ENCODE data around the gene NRAP. TPM values are rescaled to one million over a fixed set of nuclear protein-coding genes. Genes with fewer than 3 reads are reported as not detected.

Gene NRAP
- total and polyA plus RNA-seq, 4 donors, result 0.05 to 0.13 (median 0.10) TPM

DNA sequence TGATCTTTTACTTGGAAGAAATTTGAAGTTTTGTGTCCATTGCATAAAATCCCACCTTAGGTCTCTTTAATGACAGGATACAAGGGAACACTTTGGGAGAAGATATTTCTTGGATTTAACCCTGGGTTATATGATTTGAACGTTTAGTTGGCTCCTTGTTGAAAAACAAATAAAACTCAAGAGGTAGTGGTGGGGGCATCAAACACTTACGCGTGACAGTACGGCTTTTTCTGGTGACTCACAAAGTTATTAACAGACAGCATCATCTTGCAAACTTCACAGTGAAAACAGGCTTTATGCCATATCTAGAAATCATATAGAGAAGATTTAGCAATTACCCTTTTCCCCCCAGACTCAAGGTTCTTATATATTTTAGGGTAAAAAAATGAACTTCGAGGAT lies 699 bp downstream of the NRAP start:
- WGBS, result 79% methylated on average over 5 of the region's 5 CpGs
- no peak overlapping the region for H3K9ac ChIP-seq (ENCODE audit: low read depth in 1 of 2, low read length in 2 of 2)
- TF ChIP-seq YY1 (IDR thresholded peaks at IDR 0.05), result no peak
- TF ChIP-seq, protein P1, sequence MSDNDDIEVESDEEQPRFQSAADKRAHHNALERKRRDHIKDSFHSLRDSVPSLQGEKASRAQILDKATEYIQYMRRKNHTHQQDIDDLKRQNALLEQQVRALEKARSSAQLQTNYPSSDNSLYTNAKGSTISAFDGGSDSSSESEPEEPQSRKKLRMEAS (IDR thresholded peaks at IDR 0.05), result no peak
- TF ChIP-seq RXRA (IDR thresholded peaks at IDR 0.05), result no peak
- no peak for TF ChIP-seq RAD21 (IDR thresholded peaks at IDR 0.05)
- TF ChIP-seq JUND (IDR thresholded peaks at IDR 0.05), result no peak
- TF ChIP-seq, protein P2, sequence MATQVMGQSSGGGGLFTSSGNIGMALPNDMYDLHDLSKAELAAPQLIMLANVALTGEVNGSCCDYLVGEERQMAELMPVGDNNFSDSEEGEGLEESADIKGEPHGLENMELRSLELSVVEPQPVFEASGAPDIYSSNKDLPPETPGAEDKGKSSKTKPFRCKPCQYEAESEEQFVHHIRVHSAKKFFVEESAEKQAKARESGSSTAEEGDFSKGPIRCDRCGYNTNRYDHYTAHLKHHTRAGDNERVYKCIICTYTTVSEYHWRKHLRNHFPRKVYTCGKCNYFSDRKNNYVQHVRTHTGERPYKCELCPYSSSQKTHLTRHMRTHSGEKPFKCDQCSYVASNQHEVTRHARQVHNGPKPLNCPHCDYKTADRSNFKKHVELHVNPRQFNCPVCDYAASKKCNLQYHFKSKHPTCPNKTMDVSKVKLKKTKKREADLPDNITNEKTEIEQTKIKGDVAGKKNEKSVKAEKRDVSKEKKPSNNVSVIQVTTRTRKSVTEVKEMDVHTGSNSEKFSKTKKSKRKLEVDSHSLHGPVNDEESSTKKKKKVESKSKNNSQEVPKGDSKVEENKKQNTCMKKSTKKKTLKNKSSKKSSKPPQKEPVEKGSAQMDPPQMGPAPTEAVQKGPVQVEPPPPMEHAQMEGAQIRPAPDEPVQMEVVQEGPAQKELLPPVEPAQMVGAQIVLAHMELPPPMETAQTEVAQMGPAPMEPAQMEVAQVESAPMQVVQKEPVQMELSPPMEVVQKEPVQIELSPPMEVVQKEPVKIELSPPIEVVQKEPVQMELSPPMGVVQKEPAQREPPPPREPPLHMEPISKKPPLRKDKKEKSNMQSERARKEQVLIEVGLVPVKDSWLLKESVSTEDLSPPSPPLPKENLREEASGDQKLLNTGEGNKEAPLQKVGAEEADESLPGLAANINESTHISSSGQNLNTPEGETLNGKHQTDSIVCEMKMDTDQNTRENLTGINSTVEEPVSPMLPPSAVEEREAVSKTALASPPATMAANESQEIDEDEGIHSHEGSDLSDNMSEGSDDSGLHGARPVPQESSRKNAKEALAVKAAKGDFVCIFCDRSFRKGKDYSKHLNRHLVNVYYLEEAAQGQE (IDR thresholded peaks at IDR 0.05), result no peak
- TF ChIP-seq FOXA1 (IDR thresholded peaks at IDR 0.05), result no peak
- TF ChIP-seq, protein P3, sequence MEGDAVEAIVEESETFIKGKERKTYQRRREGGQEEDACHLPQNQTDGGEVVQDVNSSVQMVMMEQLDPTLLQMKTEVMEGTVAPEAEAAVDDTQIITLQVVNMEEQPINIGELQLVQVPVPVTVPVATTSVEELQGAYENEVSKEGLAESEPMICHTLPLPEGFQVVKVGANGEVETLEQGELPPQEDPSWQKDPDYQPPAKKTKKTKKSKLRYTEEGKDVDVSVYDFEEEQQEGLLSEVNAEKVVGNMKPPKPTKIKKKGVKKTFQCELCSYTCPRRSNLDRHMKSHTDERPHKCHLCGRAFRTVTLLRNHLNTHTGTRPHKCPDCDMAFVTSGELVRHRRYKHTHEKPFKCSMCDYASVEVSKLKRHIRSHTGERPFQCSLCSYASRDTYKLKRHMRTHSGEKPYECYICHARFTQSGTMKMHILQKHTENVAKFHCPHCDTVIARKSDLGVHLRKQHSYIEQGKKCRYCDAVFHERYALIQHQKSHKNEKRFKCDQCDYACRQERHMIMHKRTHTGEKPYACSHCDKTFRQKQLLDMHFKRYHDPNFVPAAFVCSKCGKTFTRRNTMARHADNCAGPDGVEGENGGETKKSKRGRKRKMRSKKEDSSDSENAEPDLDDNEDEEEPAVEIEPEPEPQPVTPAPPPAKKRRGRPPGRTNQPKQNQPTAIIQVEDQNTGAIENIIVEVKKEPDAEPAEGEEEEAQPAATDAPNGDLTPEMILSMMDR (IDR thresholded peaks at IDR 0.05; ENCODE audit: low read depth, low read length, missing input control), result no peak
- no peak for TF ChIP-seq EGR1 (IDR thresholded peaks at IDR 0.05; ENCODE audit: low read depth in 2 of 2)
- no peak for TF ChIP-seq SP1 (IDR thresholded peaks at IDR 0.05)
- TF ChIP-seq TAF1 (conservative IDR thresholded peaks at IDR 0.05), result no peak
- no peak for TF ChIP-seq FOXA2 (IDR thresholded peaks at IDR 0.05)
- no peak for TF ChIP-seq GABPA (IDR thresholded peaks at IDR 0.05 in 1 of 2, conservative IDR thresholded peaks at IDR 0.05 in 1 of 2)
- TF ChIP-seq, protein P4, sequence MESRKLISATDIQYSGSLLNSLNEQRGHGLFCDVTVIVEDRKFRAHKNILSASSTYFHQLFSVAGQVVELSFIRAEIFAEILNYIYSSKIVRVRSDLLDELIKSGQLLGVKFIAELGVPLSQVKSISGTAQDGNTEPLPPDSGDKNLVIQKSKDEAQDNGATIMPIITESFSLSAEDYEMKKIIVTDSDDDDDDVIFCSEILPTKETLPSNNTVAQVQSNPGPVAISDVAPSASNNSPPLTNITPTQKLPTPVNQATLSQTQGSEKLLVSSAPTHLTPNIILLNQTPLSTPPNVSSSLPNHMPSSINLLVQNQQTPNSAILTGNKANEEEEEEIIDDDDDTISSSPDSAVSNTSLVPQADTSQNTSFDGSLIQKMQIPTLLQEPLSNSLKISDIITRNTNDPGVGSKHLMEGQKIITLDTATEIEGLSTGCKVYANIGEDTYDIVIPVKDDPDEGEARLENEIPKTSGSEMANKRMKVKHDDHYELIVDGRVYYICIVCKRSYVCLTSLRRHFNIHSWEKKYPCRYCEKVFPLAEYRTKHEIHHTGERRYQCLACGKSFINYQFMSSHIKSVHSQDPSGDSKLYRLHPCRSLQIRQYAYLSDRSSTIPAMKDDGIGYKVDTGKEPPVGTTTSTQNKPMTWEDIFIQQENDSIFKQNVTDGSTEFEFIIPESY (IDR thresholded peaks at IDR 0.05), result no peak
- TF ChIP-seq, protein P5, sequence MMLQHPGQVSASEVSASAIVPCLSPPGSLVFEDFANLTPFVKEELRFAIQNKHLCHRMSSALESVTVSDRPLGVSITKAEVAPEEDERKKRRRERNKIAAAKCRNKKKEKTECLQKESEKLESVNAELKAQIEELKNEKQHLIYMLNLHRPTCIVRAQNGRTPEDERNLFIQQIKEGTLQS (IDR thresholded peaks at IDR 0.05), result no peak
- TF ChIP-seq NR2F2 (IDR thresholded peaks at IDR 0.05), result no peak
- no peak for TF ChIP-seq HNF4A (conservative IDR thresholded peaks at IDR 0.05)

More for the DNA sequence above, 699 bp downstream of the NRAP start:
- H3K4me1 ChIP-seq (ENCODE audit: control insufficient read depth in 4 of 4, insufficient read depth in 4 of 4, low read length in 3 of 4), result no peaks in the 10 kb centered on the region
- DNase-seq (ENCODE audit: low spot score), result no peak
- no peaks in the 10 kb centered on the region for H3K36me3 ChIP-seq (ENCODE audit: control insufficient read depth in 4 of 4, insufficient read depth in 3 of 4, low read depth in 1 of 4, low read length in 3 of 4)
- H3K4me3 ChIP-seq (ENCODE audit: low read depth in 1 of 3, low read length in 3 of 3), result no peak overlapping the region
- no peak overlapping the region for H3K27ac ChIP-seq (ENCODE audit: low read depth in 1 of 2, low read length in 2 of 2)
- no peaks in the 10 kb centered on the region for H3K9me3 ChIP-seq (ENCODE audit: control insufficient read depth in 4 of 4, low read length in 3 of 4)
- H3K27me3 ChIP-seq (ENCODE audit: control insufficient read depth in 4 of 4, insufficient read depth in 4 of 4, low read length in 3 of 4), result no peaks in the 10 kb centered on the region

All from liver (tissue), 9 donors.